Neural crest cell (in vitro differentiated cells): Measurements from ENCODE around the gene DRICH1. TPM values are rescaled to one million over a fixed set of nuclear protein-coding genes. Genes with fewer than 3 reads are reported as not detected.
A peak's percentile ranks its signal among the peaks of the same experiment; 100 is the strongest.
"Not testable (repeated sequence)": the region's sequence is repeated elsewhere in the genome, so short reads cannot be mapped to it uniquely, and the experiment has no call there.

Source experiments
- DNase-seq: peaks from one replicate; pipeline ENCODE4 v3.0.0; 2021; ENCODE audit warnings: low read depth, mixed read lengths, low spot score
- H3K27ac Mint-ChIP-seq: one replicate; pipeline ENCODE4 v1.8.0; 2021; ENCODE audit warnings: mild to moderate bottlenecking, mixed read lengths; ENCODE audit not compliant: unreplicated experiment
- H3K27me3 Mint-ChIP-seq: 2 replicates; pipeline ENCODE4 v1.8.0; 2021; ENCODE audit warnings: low read depth, mild to moderate bottlenecking, mixed read lengths
- H3K36me3 Mint-ChIP-seq: 2 replicates; pipeline ENCODE4 v1.8.0; 2021; ENCODE audit warnings: low read depth, mild to moderate bottlenecking, mixed read lengths
- H3K4me1 Mint-ChIP-seq: 2 replicates; pipeline ENCODE4 v1.8.0; 2021; ENCODE audit warnings: mixed read lengths
- H3K4me3 Mint-ChIP-seq: one replicate; pipeline ENCODE4 v1.8.0; 2021; ENCODE audit warnings: mild to moderate bottlenecking, mixed read lengths
- H3K9me3 Mint-ChIP-seq: 2 replicates; pipeline ENCODE4 v1.8.0; 2021; ENCODE audit warnings: mixed read lengths
- CTCF ChIP-seq: fragments of 200-600 bp; sonication (generic); conservative IDR thresholded peaks from 2 replicates; pipeline ENCODE4 v1.5.0; 2021; ENCODE audit warnings: antibody characterized with exemption, mild to moderate bottlenecking
- total RNA-seq: library from RNA; stranded (reverse); gene quantifications from 2 replicates; pipeline ENCODE4 v1.2.1, GENCODE V29; 2021

The DRICH1 gene
- total RNA-seq, 1 donor from 2014 or later, result not detected

GRCh38 chr22:23627401-23628055, 4.6 kb downstream of the DRICH1 start:
- not testable (repeated sequence) for H3K36me3 Mint-ChIP-seq, H3K27me3 Mint-ChIP-seq, H3K9me3 Mint-ChIP-seq, H3K4me1 Mint-ChIP-seq, H3K4me3 Mint-ChIP-seq, H3K27ac Mint-ChIP-seq
- TF ChIP-seq CTCF, result peak; percentile 18
- DNase-seq, result peak; percentile 15

- DNase-seq, result no peak
- Mint-ChIP-seq H3K27me3 (peaks cover 10% of the 10 kb centered on the region), H3K4me1 (peaks cover 4% of the 10 kb centered on the region), H3K36me3 (no peaks in the 10 kb centered on the region), H3K4me3 (no peak overlapping the region), H3K9me3 (no peaks in the 10 kb centered on the region), H3K27ac (no peak overlapping the region)
- no peak for TF ChIP-seq CTCF
These were observed 5.7 kb downstream of the DRICH1 start for GRCh38 chr22:23626286-23626975.

- no peaks in the 10 kb centered on the region for H3K36me3 Mint-ChIP-seq
- H3K27ac Mint-ChIP-seq, result no peak overlapping the region
- no peak for TF ChIP-seq CTCF
- H3K4me3 Mint-ChIP-seq, result no peak overlapping the region
- peaks cover 10% of the 10 kb centered on the region for H3K27me3 Mint-ChIP-seq
- H3K4me1 Mint-ChIP-seq, result peaks cover 15% of the 10 kb centered on the region
- H3K9me3 Mint-ChIP-seq, result no peaks in the 10 kb centered on the region
- DNase-seq, result no peak
These were observed 9.5 kb downstream of the DRICH1 start for GRCh38 chr22:23622634-23623033.

- H3K9me3 Mint-ChIP-seq, H3K27ac Mint-ChIP-seq, DNase-seq, H3K4me3 Mint-ChIP-seq, H3K36me3 Mint-ChIP-seq: not testable (repeated sequence)
- peaks cover 15% of the 10 kb centered on the region for H3K4me1 Mint-ChIP-seq
- H3K27me3 Mint-ChIP-seq, result peaks cover 12% of the 10 kb centered on the region
These were observed 10.2 kb downstream of the DRICH1 start for GRCh38 chr22:23621916-23622315.

GRCh38 chr22:23621082-23621780, 10.9 kb downstream of the DRICH1 start:
- no peak overlapping the region for H3K4me3 Mint-ChIP-seq
- H3K9me3 Mint-ChIP-seq, result no peaks in the 10 kb centered on the region
- no peak for DNase-seq
- no peak for TF ChIP-seq CTCF
- H3K27ac Mint-ChIP-seq, result no peak overlapping the region
- peaks cover 15% of the 10 kb centered on the region for H3K27me3 Mint-ChIP-seq
- H3K36me3 Mint-ChIP-seq, result no peaks in the 10 kb centered on the region
- peaks cover 15% of the 10 kb centered on the region for H3K4me1 Mint-ChIP-seq
